HUES48 (cell line): ENCODE results near the gene NIPA2.

ENCODE experiments used
- H3K27ac ChIP-seq: one replicate; pipeline ENCODE4 v1.7.0; 2013; ENCODE audit warnings: low read depth, low read length, inconsistent platforms
- H3K27me3 ChIP-seq: 2 replicates; pipeline ENCODE4 v1.6.1; 2013; ENCODE audit warnings: mild to moderate bottlenecking, low read length; ENCODE audit not compliant: control insufficient read depth, insufficient read depth
- H3K36me3 ChIP-seq: 2 replicates; pipeline ENCODE4 v1.6.1; 2013; ENCODE audit warnings: low read length; ENCODE audit not compliant: control insufficient read depth, insufficient read depth
- H3K4me1 ChIP-seq: 2 replicates; pipeline ENCODE4 v1.6.1; 2013; ENCODE audit warnings: mild to moderate bottlenecking, low read length; ENCODE audit not compliant: control insufficient read depth, insufficient read depth
- H3K4me3 ChIP-seq: 2 replicates; pipeline ENCODE4 v1.5.1; 2013; ENCODE audit warnings: mild to moderate bottlenecking, low read depth, low read length
- H3K9ac ChIP-seq: 2 replicates; pipeline ENCODE4 v1.6.1; 2013; ENCODE audit warnings: mild to moderate bottlenecking, low read depth, low read length, moderate library complexity
- H3K9me3 ChIP-seq: 2 replicates; pipeline ENCODE4 v1.6.1; 2013; ENCODE audit warnings: low read length; ENCODE audit not compliant: control insufficient read depth, insufficient read depth

The NIPA2 gene

DNA sequence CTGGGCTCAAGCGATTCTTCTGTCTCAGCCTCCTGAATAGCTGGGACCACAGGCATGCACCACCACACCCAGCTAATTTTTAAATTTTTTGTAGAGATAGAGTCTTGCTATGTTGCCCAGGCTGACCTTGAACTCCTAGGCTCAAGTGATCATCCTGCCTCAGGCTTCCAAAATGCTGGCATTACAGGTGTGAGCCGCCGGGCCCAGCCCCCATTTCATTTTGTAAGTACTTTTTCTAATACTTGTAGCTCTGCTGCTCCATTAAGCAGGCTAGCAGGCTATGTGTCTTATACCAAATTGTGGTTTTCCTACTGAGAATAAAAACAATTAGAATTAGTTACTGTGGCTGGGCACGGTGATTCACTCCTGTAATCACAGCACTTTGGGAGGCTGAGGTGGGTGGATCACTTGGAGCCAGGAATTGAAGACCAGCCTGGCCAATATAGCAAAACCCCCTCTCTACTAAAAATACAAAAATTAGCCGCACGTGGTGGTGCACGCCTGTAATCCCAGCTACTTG is 29.6 kb upstream of the NIPA2 start:
- peaks cover 4% of the 10 kb centered on the region; the same call in 1 of the 2 replicates for H3K36me3 ChIP-seq
- no peaks in the 10 kb centered on the region for H3K9me3 ChIP-seq
- H3K27me3 ChIP-seq = no peaks in the 10 kb centered on the region
- H3K4me3 ChIP-seq = no peak overlapping the region
- no peak overlapping the region for H3K27ac ChIP-seq
- no peaks in the 10 kb centered on the region for H3K4me1 ChIP-seq
- H3K9ac ChIP-seq = no peak overlapping the region

GRCh38 chr15:22810033-22810852 is 28.2 kb upstream of the NIPA2 start:
- Histone ChIP-seq H3K4me3 (no peak overlapping the region), H3K27me3 (no peaks in the 10 kb centered on the region), H3K4me1 (no peaks in the 10 kb centered on the region), H3K27ac (no peak overlapping the region), H3K36me3 (peaks cover 5% of the 10 kb centered on the region; the same call in 1 of the 2 replicates), H3K9ac (no peak overlapping the region), H3K9me3 (no peaks in the 10 kb centered on the region)

DNA sequence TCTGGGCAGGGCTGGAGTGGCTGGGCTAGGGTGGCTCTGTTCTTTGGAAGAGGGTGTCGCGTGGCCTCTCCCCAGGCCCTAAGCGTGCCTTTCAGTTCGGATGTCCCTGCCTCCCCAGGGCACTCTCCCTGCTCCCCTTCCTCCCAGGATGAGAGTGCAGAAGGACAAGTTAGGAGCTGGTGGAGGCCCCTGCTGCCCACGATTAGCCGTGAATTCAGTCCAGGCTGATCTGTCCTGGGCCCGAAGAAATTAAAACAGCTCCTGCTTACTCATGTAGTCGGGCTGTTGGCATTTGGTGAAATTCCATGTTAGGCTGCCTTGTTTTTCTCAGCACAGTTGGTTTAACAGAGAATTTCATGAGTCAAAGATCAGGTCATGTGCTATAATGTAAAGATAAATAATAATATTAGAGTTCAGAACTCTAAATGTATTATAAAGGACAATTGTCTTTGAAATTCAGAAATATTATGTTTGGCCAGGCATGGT is 27.6 kb upstream of the NIPA2 start:
- Histone ChIP-seq H3K9me3 (no peaks in the 10 kb centered on the region), H3K27ac (no peak overlapping the region)

DNA sequence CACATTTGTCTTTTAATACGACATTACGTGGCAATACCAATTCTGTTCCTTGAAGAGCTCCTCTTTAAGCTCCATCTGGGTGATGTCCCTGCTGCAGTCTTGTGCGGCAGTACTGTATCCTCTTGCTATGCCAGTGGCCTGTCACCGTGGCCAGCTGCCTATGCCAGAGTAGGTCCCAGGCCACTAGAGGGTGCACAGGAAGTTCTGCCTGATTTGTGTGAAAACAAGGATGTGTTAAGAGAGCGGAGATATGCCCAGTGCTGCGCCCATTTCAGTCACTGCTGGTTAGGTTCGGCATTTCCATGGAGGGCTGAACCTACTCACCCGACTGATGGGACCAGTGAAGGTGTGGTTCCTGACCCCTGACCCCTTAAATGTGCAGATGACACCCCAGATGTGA is 26.8 kb upstream of the NIPA2 start:
- Histone ChIP-seq H3K36me3 (peaks cover 5% of the 10 kb centered on the region; the same call in 1 of the 2 replicates), H3K4me1 (no peaks in the 10 kb centered on the region), H3K9me3 (no peaks in the 10 kb centered on the region), H3K27me3 (no peaks in the 10 kb centered on the region), H3K9ac (no peak overlapping the region), H3K27ac (no peak overlapping the region), H3K4me3 (no peak overlapping the region)

More for the DNA sequence above, 27.6 kb upstream of the NIPA2 start:
- Histone ChIP-seq H3K4me1 (no peaks in the 10 kb centered on the region), H3K27me3 (no peaks in the 10 kb centered on the region), H3K36me3 (peaks cover 5% of the 10 kb centered on the region; the same call in 1 of the 2 replicates), H3K9ac (no peak overlapping the region), H3K4me3 (no peak overlapping the region)

GRCh38 chr15:22813844-22814243 is 24.6 kb upstream of the NIPA2 start:
- Histone ChIP-seq H3K27me3 (no peaks in the 10 kb centered on the region), H3K9me3 (no peaks in the 10 kb centered on the region), H3K36me3 (peaks cover 5% of the 10 kb centered on the region; the same call in 1 of the 2 replicates), H3K27ac (no peak overlapping the region), H3K9ac (no peak overlapping the region), H3K4me3 (no peak overlapping the region), H3K4me1 (no peaks in the 10 kb centered on the region)

- Histone ChIP-seq H3K4me3 (no peak overlapping the region), H3K27ac (no peak overlapping the region), H3K4me1 (no peaks in the 10 kb centered on the region), H3K36me3 (peaks cover 9% of the 10 kb centered on the region; the same call in 1 of the 2 replicates), H3K9me3 (no peaks in the 10 kb centered on the region), H3K9ac (no peak overlapping the region), H3K27me3 (no peaks in the 10 kb centered on the region)
Measured at GRCh38 chr15:22815766-22816165, 22.7 kb upstream of the NIPA2 start.

GRCh38 chr15:22819651-22820050 is 18.8 kb upstream of the NIPA2 start:
- Histone ChIP-seq H3K27ac (no peak overlapping the region), H3K9ac (no peak overlapping the region), H3K4me3 (no peak overlapping the region), H3K9me3 (no peaks in the 10 kb centered on the region), H3K27me3 (no peaks in the 10 kb centered on the region), H3K4me1 (no peaks in the 10 kb centered on the region), H3K36me3 (peaks cover 24% of the 10 kb centered on the region)

GRCh38 chr15:22823495-22824128 is 14.9 kb upstream of the NIPA2 start:
- H3K4me1 ChIP-seq = peaks cover 20% of the 10 kb centered on the region
- peaks cover 37% of the 10 kb centered on the region for H3K36me3 ChIP-seq
- no peak overlapping the region for H3K4me3 ChIP-seq
- H3K9me3 ChIP-seq = no peaks in the 10 kb centered on the region
- H3K27me3 ChIP-seq = no peaks in the 10 kb centered on the region
- no peak overlapping the region for H3K27ac ChIP-seq
- no peak overlapping the region for H3K9ac ChIP-seq

- Histone ChIP-seq H3K36me3 (peaks cover 29% of the 10 kb centered on the region), H3K27ac (peak overlapping the region; percentile 55)
Measured at GRCh38 chr15:22827125-22827524, 11.3 kb upstream of the NIPA2 start.

GRCh38 chr15:22831473-22831872 is 7.0 kb upstream of the NIPA2 start:
- Histone ChIP-seq H3K36me3 (peaks cover 4% of the 10 kb centered on the region; the same call in 1 of the 2 replicates), H3K9ac (no peak overlapping the region), H3K27me3 (no peaks in the 10 kb centered on the region), H3K4me3 (no peak overlapping the region), H3K27ac (no peak overlapping the region), H3K4me1 (peaks cover 33% of the 10 kb centered on the region), H3K9me3 (no peaks in the 10 kb centered on the region)

More at GRCh38 chr15:22827125-22827524, 11.3 kb upstream of the NIPA2 start:
- H3K9ac ChIP-seq = no peak overlapping the region
- H3K27me3 ChIP-seq = no peaks in the 10 kb centered on the region
- peaks cover 20% of the 10 kb centered on the region for H3K4me1 ChIP-seq
- H3K9me3 ChIP-seq = no peaks in the 10 kb centered on the region
- H3K4me3 ChIP-seq = no peak overlapping the region
